ENCODE measurements around the gene SAP30L. TPM values are rescaled to one million over a fixed set of nuclear protein-coding genes. Genes with fewer than 3 reads are reported as not detected.

The SAP30L gene
- total RNA-seq, 4 donors from 2014 or later, result 34.9 to 54.9 (median 46.2) TPM

GRCh38 chr5:154493274-154493673, 47.5 kb downstream of the SAP30L start:
- no peak for DNase-seq (ENCODE audit: extremely low spot score)
- H3K4me1 ChIP-seq, result no peaks in the 10 kb centered on the region
- no peaks in the 10 kb centered on the region for H3K9me3 ChIP-seq
- WGBS, result 63% methylated on average over 23 of the region's 29 CpGs
- peaks cover 0 to 78% (median 12%) of the 10 kb centered on the region in 4 donors for H3K27me3 ChIP-seq
- H3K27ac ChIP-seq (replicated peaks in 1 of 4), result no peak overlapping the region
- H3K36me3 ChIP-seq, result no peaks in the 10 kb centered on the region
- TF ChIP-seq POLR2AphosphoS5 (IDR thresholded peaks at IDR 0.05) (no peak), EP300 (IDR thresholded peaks at IDR 0.05) (no peak), POLR2A (IDR thresholded peaks at IDR 0.05; ENCODE audit: low read depth) (no peak)
- TF ChIP-seq, protein P1, sequence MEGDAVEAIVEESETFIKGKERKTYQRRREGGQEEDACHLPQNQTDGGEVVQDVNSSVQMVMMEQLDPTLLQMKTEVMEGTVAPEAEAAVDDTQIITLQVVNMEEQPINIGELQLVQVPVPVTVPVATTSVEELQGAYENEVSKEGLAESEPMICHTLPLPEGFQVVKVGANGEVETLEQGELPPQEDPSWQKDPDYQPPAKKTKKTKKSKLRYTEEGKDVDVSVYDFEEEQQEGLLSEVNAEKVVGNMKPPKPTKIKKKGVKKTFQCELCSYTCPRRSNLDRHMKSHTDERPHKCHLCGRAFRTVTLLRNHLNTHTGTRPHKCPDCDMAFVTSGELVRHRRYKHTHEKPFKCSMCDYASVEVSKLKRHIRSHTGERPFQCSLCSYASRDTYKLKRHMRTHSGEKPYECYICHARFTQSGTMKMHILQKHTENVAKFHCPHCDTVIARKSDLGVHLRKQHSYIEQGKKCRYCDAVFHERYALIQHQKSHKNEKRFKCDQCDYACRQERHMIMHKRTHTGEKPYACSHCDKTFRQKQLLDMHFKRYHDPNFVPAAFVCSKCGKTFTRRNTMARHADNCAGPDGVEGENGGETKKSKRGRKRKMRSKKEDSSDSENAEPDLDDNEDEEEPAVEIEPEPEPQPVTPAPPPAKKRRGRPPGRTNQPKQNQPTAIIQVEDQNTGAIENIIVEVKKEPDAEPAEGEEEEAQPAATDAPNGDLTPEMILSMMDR (IDR thresholded peaks at IDR 0.05), result no peak
- no peak overlapping the region for H3K4me3 ChIP-seq
- intact Hi-C loops (cut with DNase I), result no loop called here

GRCh38 chr5:154494036-154494435, 48.2 kb downstream of the SAP30L start:
- H3K36me3 ChIP-seq, result no peaks in the 10 kb centered on the region
- TF ChIP-seq EP300 (IDR thresholded peaks at IDR 0.05) (no peak), POLR2A (IDR thresholded peaks at IDR 0.05; ENCODE audit: low read depth) (no peak)
- TF ChIP-seq, protein P1 (IDR thresholded peaks at IDR 0.05), result no peak
- no peaks in the 10 kb centered on the region for H3K4me1 ChIP-seq
- intact Hi-C loops (cut with DNase I), result no loop called here
- WGBS, result 84% methylated on average over 4 of the region's 4 CpGs
- no peaks in the 10 kb centered on the region for H3K9me3 ChIP-seq
- no peak for DNase-seq (ENCODE audit: extremely low spot score)
- H3K27ac ChIP-seq (replicated peaks in 1 of 4), result no peak overlapping the region
- H3K4me3 ChIP-seq, result no peak overlapping the region
- H3K27me3 ChIP-seq, result peaks cover 0 to 71% (median 11%) of the 10 kb centered on the region in 4 donors

DNA sequence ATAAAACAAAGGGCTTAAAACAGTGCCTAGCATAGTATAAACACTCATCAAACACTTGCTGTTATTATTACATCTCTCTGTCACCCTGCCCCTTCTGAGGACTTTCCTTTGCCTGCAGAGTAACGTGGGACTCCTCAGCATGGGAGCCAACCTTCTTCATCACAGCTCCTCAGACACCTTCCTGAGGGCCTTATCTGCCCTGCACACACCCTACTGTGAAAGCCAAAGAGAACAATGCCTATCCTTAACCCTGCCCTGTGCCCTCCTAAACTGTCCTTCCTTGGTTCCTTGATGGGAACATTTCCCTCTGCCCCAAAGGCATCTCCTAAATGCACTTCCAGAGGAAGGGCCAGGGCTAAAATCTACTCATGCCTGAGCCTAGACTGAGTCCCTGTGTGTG, 52.8 kb downstream of the SAP30L start:
- H3K36me3 ChIP-seq, result no peaks in the 10 kb centered on the region
- no peaks in the 10 kb centered on the region for H3K9me3 ChIP-seq
- H3K27ac ChIP-seq (replicated peaks in 1 of 4), result no peak overlapping the region
- intact Hi-C loops (cut with DNase I), result no loop called here
- no peak overlapping the region for H3K4me3 ChIP-seq
- no peaks in the 10 kb centered on the region for H3K4me1 ChIP-seq
- H3K27me3 ChIP-seq, result peaks cover 0 to 32% (median 3%) of the 10 kb centered on the region in 4 donors
- TF ChIP-seq, protein P1 (IDR thresholded peaks at IDR 0.05), result no peak
- TF ChIP-seq EP300 (IDR thresholded peaks at IDR 0.05) (no peak), POLR2AphosphoS5 (IDR thresholded peaks at IDR 0.05) (no peak), POLR2A (IDR thresholded peaks at IDR 0.05; ENCODE audit: low read depth) (no peak)
- WGBS, result 68% methylated on average over 1 of the region's 1 CpG
- DNase-seq (ENCODE audit: extremely low spot score), result no peak

- TF ChIP-seq, protein P1 (IDR thresholded peaks at IDR 0.05), result no peak
- TF ChIP-seq POLR2AphosphoS5 (IDR thresholded peaks at IDR 0.05) (no peak), EP300 (IDR thresholded peaks at IDR 0.05) (no peak), POLR2A (IDR thresholded peaks at IDR 0.05; ENCODE audit: low read depth) (no peak)
- Histone ChIP-seq H3K27ac (replicated peaks in 1 of 4) (no peak overlapping the region), H3K4me1 (no peaks in the 10 kb centered on the region), H3K9me3 (no peaks in the 10 kb centered on the region), H3K36me3 (no peaks in the 10 kb centered on the region), H3K27me3 (peaks cover 0 to 28% (median 3%) of the 10 kb centered on the region in 4 donors), H3K4me3 (no peak overlapping the region)
- WGBS, result 100% methylated on average over 1 of the region's 2 CpGs
- intact Hi-C loops (cut with DNase I), result no loop called here
- no peak for DNase-seq (ENCODE audit: extremely low spot score)
Measured at GRCh38 chr5:154498994-154499393, 53.2 kb downstream of the SAP30L start.

GRCh38 chr5:154501566-154501965, 55.8 kb downstream of the SAP30L start:
- H3K27ac ChIP-seq (replicated peaks in 1 of 4), result no peak overlapping the region
- DNase-seq (ENCODE audit: extremely low spot score), result no peak
- intact Hi-C loops (cut with DNase I), result no loop called here
- H3K36me3 ChIP-seq, result no peaks in the 10 kb centered on the region
- TF ChIP-seq POLR2AphosphoS5 (IDR thresholded peaks at IDR 0.05) (no peak), POLR2A (IDR thresholded peaks at IDR 0.05; ENCODE audit: low read depth) (no peak), EP300 (IDR thresholded peaks at IDR 0.05) (no peak)
- H3K27me3 ChIP-seq, result peaks cover 0 to 29% (median 0%) of the 10 kb centered on the region in 4 donors
- H3K4me1 ChIP-seq, result no peaks in the 10 kb centered on the region
- H3K9me3 ChIP-seq, result no peaks in the 10 kb centered on the region
- H3K4me3 ChIP-seq, result no peak overlapping the region
- WGBS, result 63% methylated on average over 2 of the region's 2 CpGs
